PFSK-1 (cell line): Measurements from ENCODE around the gene PLA2G2A.

ENCODE experiments used
- FOXP2 ChIP-seq: optimal IDR thresholded peaks from 2 replicates; pipeline ENCODE3; 2011; ENCODE audit warnings: borderline replicate concordance, control low read depth, inconsistent platforms; ENCODE audit not compliant: insufficient read depth; ENCODE audit errors: extremely low read length, extremely low read depth
- POLR2AphosphoS5 ChIP-seq: IDR thresholded peaks from 2 replicates; pipeline ENCODE4 v1.6.1; 2012; ENCODE audit warnings: low read depth, mild to moderate bottlenecking, control low read depth, low read length, moderate library complexity
- SIN3A ChIP-seq: IDR thresholded peaks from 2 replicates; pipeline ENCODE4 v1.6.1; 2012; ENCODE audit warnings: mild to moderate bottlenecking, low read length, moderate library complexity, borderline replicate concordance; ENCODE audit not compliant: insufficient read depth
- TAF1 ChIP-seq: IDR thresholded peaks from 2 replicates; pipeline ENCODE4 v1.6.1; 2012; ENCODE audit warnings: low read length, control low read depth, borderline replicate concordance; ENCODE audit not compliant: insufficient read depth
- TF ChIP-seq, protein P1 (sequence below), 2 experiments: IDR thresholded peaks; 2 replicates each; pipeline versions ENCODE4 v1.6.1 to v1.8.0; 2011 to 2012; ENCODE audit warnings: low read depth in 2 of 2, low read length in 2 of 2, control low read depth in 1 of 2, inconsistent platforms in 1 of 2, mild to moderate bottlenecking in 1 of 2, moderate library complexity in 1 of 2; ENCODE audit not compliant: insufficient read depth in 1 of 2

Gene PLA2G2A

DNA sequence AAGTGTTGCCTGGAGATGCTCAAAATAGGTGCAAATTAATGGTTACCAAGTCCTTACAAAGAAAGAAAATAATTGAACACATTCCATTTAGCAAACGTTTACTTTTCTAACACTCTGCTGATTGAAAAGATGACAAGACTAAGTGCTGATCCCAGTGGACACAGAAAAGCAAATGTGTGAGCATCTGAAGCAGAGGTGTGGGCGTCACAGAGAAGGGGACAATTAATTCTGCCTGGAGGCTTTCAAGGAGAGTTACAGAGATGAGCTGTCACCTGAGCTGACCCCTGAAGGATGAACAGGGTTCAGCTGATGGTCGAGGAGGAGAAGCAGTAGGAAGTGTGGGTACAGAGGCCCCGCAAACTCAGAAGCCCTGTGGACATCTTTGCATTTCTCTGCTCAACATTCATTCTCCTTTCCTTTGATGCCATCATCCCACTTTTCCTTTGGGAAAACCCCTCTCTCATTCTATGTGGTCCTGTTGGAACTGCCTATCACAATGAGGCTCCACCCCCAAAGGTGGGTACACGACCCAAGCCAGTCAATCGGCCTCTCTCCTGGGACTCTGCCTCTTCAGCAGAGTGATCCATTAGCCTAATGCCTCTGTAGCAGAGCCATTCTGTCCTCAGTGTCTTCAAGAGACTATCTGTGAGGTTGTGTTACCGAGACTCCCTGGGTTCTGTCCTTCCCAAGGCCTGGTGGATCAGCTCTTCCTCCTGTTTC, 38.8 kb downstream of the PLA2G2A start:
- TF ChIP-seq POLR2AphosphoS5 (no peak), SIN3A (no peak), TAF1 (no peak), FOXP2 (no peak)
- TF ChIP-seq, protein P1, sequence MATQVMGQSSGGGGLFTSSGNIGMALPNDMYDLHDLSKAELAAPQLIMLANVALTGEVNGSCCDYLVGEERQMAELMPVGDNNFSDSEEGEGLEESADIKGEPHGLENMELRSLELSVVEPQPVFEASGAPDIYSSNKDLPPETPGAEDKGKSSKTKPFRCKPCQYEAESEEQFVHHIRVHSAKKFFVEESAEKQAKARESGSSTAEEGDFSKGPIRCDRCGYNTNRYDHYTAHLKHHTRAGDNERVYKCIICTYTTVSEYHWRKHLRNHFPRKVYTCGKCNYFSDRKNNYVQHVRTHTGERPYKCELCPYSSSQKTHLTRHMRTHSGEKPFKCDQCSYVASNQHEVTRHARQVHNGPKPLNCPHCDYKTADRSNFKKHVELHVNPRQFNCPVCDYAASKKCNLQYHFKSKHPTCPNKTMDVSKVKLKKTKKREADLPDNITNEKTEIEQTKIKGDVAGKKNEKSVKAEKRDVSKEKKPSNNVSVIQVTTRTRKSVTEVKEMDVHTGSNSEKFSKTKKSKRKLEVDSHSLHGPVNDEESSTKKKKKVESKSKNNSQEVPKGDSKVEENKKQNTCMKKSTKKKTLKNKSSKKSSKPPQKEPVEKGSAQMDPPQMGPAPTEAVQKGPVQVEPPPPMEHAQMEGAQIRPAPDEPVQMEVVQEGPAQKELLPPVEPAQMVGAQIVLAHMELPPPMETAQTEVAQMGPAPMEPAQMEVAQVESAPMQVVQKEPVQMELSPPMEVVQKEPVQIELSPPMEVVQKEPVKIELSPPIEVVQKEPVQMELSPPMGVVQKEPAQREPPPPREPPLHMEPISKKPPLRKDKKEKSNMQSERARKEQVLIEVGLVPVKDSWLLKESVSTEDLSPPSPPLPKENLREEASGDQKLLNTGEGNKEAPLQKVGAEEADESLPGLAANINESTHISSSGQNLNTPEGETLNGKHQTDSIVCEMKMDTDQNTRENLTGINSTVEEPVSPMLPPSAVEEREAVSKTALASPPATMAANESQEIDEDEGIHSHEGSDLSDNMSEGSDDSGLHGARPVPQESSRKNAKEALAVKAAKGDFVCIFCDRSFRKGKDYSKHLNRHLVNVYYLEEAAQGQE (IDR thresholded peaks at IDR 0.05; ENCODE audit: insufficient read depth in 1 of 2, low read depth in 2 of 2, low read length in 2 of 2), result no peak

DNA sequence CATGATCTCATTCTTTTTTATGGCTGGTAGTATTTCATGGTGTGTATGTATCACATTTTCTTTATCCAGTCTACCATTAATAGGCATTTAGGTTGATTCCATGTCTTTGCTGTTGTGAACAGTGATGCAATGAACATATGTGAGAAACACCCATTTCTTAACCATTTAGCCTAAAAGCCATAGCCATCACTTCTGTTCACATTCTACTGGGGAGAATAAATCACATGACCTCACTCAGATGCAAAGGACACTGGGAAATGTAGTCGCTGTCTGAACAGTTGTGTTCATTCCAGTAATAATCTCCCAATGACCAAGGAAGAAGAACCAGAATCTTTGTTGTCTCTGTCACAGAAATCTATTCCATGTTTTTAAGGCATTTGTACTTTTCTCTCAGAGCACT, 40.9 kb downstream of the PLA2G2A start:
- TF ChIP-seq FOXP2 (no peak), SIN3A (no peak), POLR2AphosphoS5 (no peak), TAF1 (no peak)
- TF ChIP-seq, protein P1 (IDR thresholded peaks at IDR 0.05; ENCODE audit: insufficient read depth in 1 of 2, low read depth in 2 of 2, low read length in 2 of 2), result no peak

DNA sequence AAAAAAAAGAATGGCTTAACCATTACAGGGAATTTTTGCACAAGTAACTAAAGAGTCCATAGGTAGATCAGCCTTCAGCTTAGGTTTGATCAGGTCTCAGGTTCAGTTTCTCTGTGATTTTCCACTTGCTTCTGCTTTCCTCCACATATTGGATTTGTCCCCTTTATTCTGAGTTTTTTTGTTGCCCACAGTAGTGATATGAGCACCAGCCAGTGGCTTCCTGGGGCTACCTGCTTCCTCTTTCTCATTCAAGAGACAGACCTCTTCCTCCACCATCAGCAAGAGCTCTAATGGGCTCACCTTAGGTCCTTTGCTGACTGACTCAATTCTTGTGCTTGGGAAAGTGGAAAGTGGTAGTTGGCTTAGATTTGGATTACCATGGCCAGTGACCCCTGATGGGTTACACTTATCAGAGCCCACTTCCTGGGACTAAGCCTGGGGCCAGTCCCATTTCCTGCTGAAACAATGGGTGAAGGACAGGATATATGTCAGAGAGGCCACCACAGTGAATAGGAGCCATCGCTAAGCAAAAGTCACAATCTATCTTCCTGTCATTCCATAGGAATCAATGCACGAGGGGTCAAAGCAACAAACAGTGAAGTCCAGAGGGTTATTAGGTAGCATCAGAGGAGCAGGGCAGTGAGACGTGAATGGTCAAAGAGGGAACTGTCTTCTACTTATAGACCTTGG, 43.2 kb downstream of the PLA2G2A start:
- TF ChIP-seq, protein P1 (IDR thresholded peaks at IDR 0.05; ENCODE audit: insufficient read depth in 1 of 2, low read depth in 2 of 2, low read length in 2 of 2), result no peak
- no peak for TF ChIP-seq FOXP2
- no peak for TF ChIP-seq TAF1
- no peak for TF ChIP-seq POLR2AphosphoS5
- TF ChIP-seq SIN3A, result no peak

DNA sequence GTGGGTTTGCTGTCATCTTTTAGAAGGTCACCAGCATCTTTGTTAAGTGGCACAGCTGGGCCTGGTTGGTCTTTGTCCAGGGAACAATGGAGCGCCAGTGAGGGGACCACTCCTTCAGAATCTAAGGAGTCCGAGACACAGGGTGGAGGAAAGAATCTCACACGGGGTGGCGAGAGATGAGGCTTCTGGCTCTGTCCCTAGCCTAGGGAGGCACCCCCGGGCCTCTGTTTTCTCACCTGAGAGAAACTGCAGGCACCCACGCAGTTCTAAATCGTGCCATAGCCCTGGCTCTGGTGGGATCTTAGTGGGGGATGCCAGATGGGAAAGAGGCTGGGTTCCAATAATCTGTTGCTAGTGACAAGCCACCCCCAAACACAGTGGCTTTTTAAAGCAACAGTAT, 45.1 kb downstream of the PLA2G2A start:
- no peak for TF ChIP-seq POLR2AphosphoS5
- no peak for TF ChIP-seq FOXP2
- TF ChIP-seq SIN3A, result no peak
- TF ChIP-seq TAF1, result no peak
- TF ChIP-seq, protein P1 (IDR thresholded peaks at IDR 0.05; ENCODE audit: insufficient read depth in 1 of 2, low read depth in 2 of 2, low read length in 2 of 2), result no peak
